ENCODE measurements around the gene FHIP1B.

- TF ChIP-seq, protein P1, sequence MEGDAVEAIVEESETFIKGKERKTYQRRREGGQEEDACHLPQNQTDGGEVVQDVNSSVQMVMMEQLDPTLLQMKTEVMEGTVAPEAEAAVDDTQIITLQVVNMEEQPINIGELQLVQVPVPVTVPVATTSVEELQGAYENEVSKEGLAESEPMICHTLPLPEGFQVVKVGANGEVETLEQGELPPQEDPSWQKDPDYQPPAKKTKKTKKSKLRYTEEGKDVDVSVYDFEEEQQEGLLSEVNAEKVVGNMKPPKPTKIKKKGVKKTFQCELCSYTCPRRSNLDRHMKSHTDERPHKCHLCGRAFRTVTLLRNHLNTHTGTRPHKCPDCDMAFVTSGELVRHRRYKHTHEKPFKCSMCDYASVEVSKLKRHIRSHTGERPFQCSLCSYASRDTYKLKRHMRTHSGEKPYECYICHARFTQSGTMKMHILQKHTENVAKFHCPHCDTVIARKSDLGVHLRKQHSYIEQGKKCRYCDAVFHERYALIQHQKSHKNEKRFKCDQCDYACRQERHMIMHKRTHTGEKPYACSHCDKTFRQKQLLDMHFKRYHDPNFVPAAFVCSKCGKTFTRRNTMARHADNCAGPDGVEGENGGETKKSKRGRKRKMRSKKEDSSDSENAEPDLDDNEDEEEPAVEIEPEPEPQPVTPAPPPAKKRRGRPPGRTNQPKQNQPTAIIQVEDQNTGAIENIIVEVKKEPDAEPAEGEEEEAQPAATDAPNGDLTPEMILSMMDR (IDR thresholded peaks at IDR 0.05) = no peak
- TF ChIP-seq SIN3A (IDR thresholded peaks at IDR 0.05; ENCODE audit: borderline replicate concordance, insufficient read depth, low read depth, low read length) = no peak
- no peak for TF ChIP-seq REST (IDR thresholded peaks at IDR 0.05; ENCODE audit: insufficient read depth in 1 of 2, low read depth in 2 of 2, low read length in 1 of 2)
- no peak for TF ChIP-seq POLR2AphosphoS5 (IDR thresholded peaks at IDR 0.05; ENCODE audit: low read depth, low read length)
- TF ChIP-seq TCF7L2 (IDR thresholded peaks at IDR 0.05; ENCODE audit: low read depth, low read length) = no peak
These were observed 27.8 kb downstream of the FHIP1B start for GRCh38 chr11:6206456-6207180.

All from Panc1 (cell line).